ENCODE measurements around the gene TAS2R20.
"Not testable (repeated sequence)": the region's sequence is repeated elsewhere in the genome, so short reads cannot be mapped to it uniquely, and the experiment has no call there.

The TAS2R20 gene

GRCh38 chr12:10998204-10998603, at the start of gene TAS2R20:
Gene TAS2R20 (minus strand): TSS chr12:10998304. CDS start chr12:10997875, 429 bp downstream.
- TF ChIP-seq CTCF (conservative IDR thresholded peaks at IDR 0.05) (no peak), ZFX (IDR thresholded peaks at IDR 0.05) (no peak)
- H3K27ac ChIP-seq = no peak within 1 kb of the TSS

GRCh38 chr12:11041366-11041765, 43.3 kb upstream of the TAS2R20 start:
- not testable (repeated sequence) for H3K27ac ChIP-seq

GRCh38 chr12:11040162-11040561, 42.1 kb upstream of the TAS2R20 start:
- H3K27ac ChIP-seq = no peak overlapping the region
- no peak for TF ChIP-seq ZFX (IDR thresholded peaks at IDR 0.05)
- TF ChIP-seq CTCF (conservative IDR thresholded peaks at IDR 0.05) = no peak

GRCh38 chr12:11039171-11039570, 41.1 kb upstream of the TAS2R20 start:
- TF ChIP-seq CTCF (conservative IDR thresholded peaks at IDR 0.05) (no peak), ZFX (IDR thresholded peaks at IDR 0.05) (no peak)

GRCh38 chr12:11033959-11034358, 35.9 kb upstream of the TAS2R20 start:
- H3K27ac ChIP-seq = not testable (repeated sequence)

More at GRCh38 chr12:11039171-11039570, 41.1 kb upstream of the TAS2R20 start:
- H3K27ac ChIP-seq = no peak overlapping the region

- TF ChIP-seq CTCF (conservative IDR thresholded peaks at IDR 0.05) (no peak), ZFX (IDR thresholded peaks at IDR 0.05) (no peak)
- no peak within 1 kb of the TSS for H3K27ac ChIP-seq
Observed at GRCh38 chr12:11031307-11031706, 33.2 kb upstream of the TAS2R20 start, which contains the start of gene TAS2R31. Gene TAS2R31 (minus strand): TSS chr12:11031407. CDS start chr12:11031335, 72 bp downstream.

GRCh38 chr12:11026118-11026517, 28.0 kb upstream of the TAS2R20 start:
- no peak overlapping the region for H3K27ac ChIP-seq
- TF ChIP-seq CTCF (conservative IDR thresholded peaks at IDR 0.05) (peak; percentile 29), ZFX (IDR thresholded peaks at IDR 0.05) (no peak)

- no peak overlapping the region for H3K27ac ChIP-seq
- TF ChIP-seq ZFX (IDR thresholded peaks at IDR 0.05) (no peak), CTCF (conservative IDR thresholded peaks at IDR 0.05) (no peak)
Observed at GRCh38 chr12:11023387-11023786, 25.3 kb upstream of the TAS2R20 start.
